ENCODE data around the gene SCG5. TPM values are rescaled to one million over a fixed set of nuclear protein-coding genes. Genes with fewer than 3 reads are reported as not detected.
A peak's percentile ranks its signal among the peaks of the same experiment; 100 is the strongest.

Gene SCG5
- total and polyA plus RNA-seq, 4 donors: 0.77 to 4.9 (median 0.96) TPM

GRCh38 chr15:32716216-32716914 is 74.9 kb downstream of the SCG5 start:
- Histone ChIP-seq H3K4me1 (ENCODE audit: control insufficient read depth in 5 of 5, insufficient read depth in 5 of 5, low read length in 5 of 5) (peaks cover 0 to 14% (median 9%) of the 10 kb centered on the region in 5 donors), H3K9ac (ENCODE audit: insufficient read depth in 1 of 2, low read length in 2 of 2) (no peak overlapping the region), H3K36me3 (ENCODE audit: control insufficient read depth in 4 of 4, insufficient read depth in 4 of 4, low read length in 4 of 4) (no peaks in the 10 kb centered on the region), H3K4me3 (no peak overlapping the region), H3K27ac (ENCODE audit: low read depth in 1 of 2, low read length in 1 of 2) (no peak overlapping the region), H3K9me3 (ENCODE audit: control insufficient read depth in 4 of 4, insufficient read depth in 3 of 4, low read length in 3 of 4) (peaks cover 0 to 9% (median 0%) of the 10 kb centered on the region in 4 donors), H3K27me3 (ENCODE audit: control insufficient read depth in 3 of 3, insufficient read depth in 3 of 3, low read length in 2 of 3) (peaks cover 31 to 93% (median 69%) of the 10 kb centered on the region in 3 donors)
- DNase-seq (no peak), ATAC-seq (ENCODE audit: insufficient read depth, low FRiP score) (no peak)
- 17 to 20% methylated on average over 13 of the region's 13 CpGs for WGBS, 2 donors
- TF ChIP-seq CTCF (IDR thresholded peaks at IDR 0.05; ENCODE audit: control extremely low read depth, extremely low read depth): no peak

GRCh38 chr15:32716915-32717425 is 75.5 kb downstream of the SCG5 start:
- WGBS, 2 donors: 3 to 9% methylated on average over 21 of the region's 21 CpGs
- Histone ChIP-seq H3K27me3 (ENCODE audit: control insufficient read depth in 3 of 3, insufficient read depth in 3 of 3, low read length in 2 of 3) (peaks cover 31 to 94% (median 74%) of the 10 kb centered on the region in 3 donors), H3K36me3 (ENCODE audit: control insufficient read depth in 4 of 4, insufficient read depth in 4 of 4, low read length in 4 of 4) (no peaks in the 10 kb centered on the region), H3K9me3 (ENCODE audit: control insufficient read depth in 4 of 4, insufficient read depth in 3 of 4, low read length in 3 of 4) (peaks cover 0 to 9% (median 0%) of the 10 kb centered on the region in 4 donors), H3K27ac (ENCODE audit: low read depth in 1 of 2, low read length in 1 of 2) (no peak overlapping the region), H3K9ac (ENCODE audit: insufficient read depth in 1 of 2, low read length in 2 of 2) (no peak overlapping the region), H3K4me1 (ENCODE audit: control insufficient read depth in 5 of 5, insufficient read depth in 5 of 5, low read length in 5 of 5) (peaks cover 0 to 14% (median 9%) of the 10 kb centered on the region in 5 donors), H3K4me3 (no peak overlapping the region)
- ATAC-seq (ENCODE audit: insufficient read depth, low FRiP score) (no peak), DNase-seq (no peak)
- no peak for TF ChIP-seq CTCF (IDR thresholded peaks at IDR 0.05; ENCODE audit: control extremely low read depth, extremely low read depth)

- ATAC-seq (ENCODE audit: insufficient read depth, low FRiP score): no peak
- peaks cover 0 to 14% (median 9%) of the 10 kb centered on the region in 5 donors for H3K4me1 ChIP-seq (ENCODE audit: control insufficient read depth in 5 of 5, insufficient read depth in 5 of 5, low read length in 5 of 5)
- no peak within 1 kb of the TSS for H3K9ac ChIP-seq (ENCODE audit: insufficient read depth in 1 of 2, low read length in 2 of 2)
- H3K9me3 ChIP-seq (ENCODE audit: control insufficient read depth in 4 of 4, insufficient read depth in 3 of 4, low read length in 3 of 4): peaks cover 0 to 9% (median 0%) of the 10 kb centered on the region in 4 donors
- H3K36me3 ChIP-seq (ENCODE audit: control insufficient read depth in 4 of 4, insufficient read depth in 4 of 4, low read length in 4 of 4): no peaks in the 10 kb centered on the region
- DNase-seq: peak in 1 of 3 donors; percentile 35
- no peak within 1 kb of the TSS for H3K4me3 ChIP-seq
- peaks cover 31 to 93% (median 75%) of the 10 kb centered on the region in 3 donors for H3K27me3 ChIP-seq (ENCODE audit: control insufficient read depth in 3 of 3, insufficient read depth in 3 of 3, low read length in 2 of 3)
- no peak for TF ChIP-seq CTCF (IDR thresholded peaks at IDR 0.05; ENCODE audit: control extremely low read depth, extremely low read depth)
- no peak within 1 kb of the TSS for H3K27ac ChIP-seq (ENCODE audit: low read depth in 1 of 2, low read length in 1 of 2)
- WGBS, 2 donors: 2% methylated on average over 88 to 99 of the region's 99 CpGs
These were observed 76.1 kb downstream of the SCG5 start, which contains the start of gene GREM1 for GRCh38 chr15:32717426-32718226. Gene GREM1, plus strand, starts transcription at chr15:32718004. Its CDS starts 12,687 bp downstream, at chr15:32730691.
